ENCODE measurements around the gene MARK2. TPM values are rescaled to one million over a fixed set of nuclear protein-coding genes. Genes with fewer than 3 reads are reported as not detected.

MARK2 gene
- polyA plus RNA-seq, 3 donors = 32.4 to 55.7 (median 33.3) TPM

GRCh38 chr11:63910675-63911074 lies 71.8 kb downstream of the MARK2 start:
- 94% methylated on average over 5 of the region's 9 CpGs for WGBS (ENCODE audit: insufficient coverage)
- TF ChIP-seq CTCF (IDR thresholded peaks at IDR 0.05) = no peak
- Mint-ChIP-seq H3K27me3 (ENCODE audit: low read depth in 3 of 3) (peaks cover 8 to 21% (median 16%) of the 10 kb centered on the region in 3 donors), H3K9me3 (peaks cover 0 to under 1% (median 0%) of the 10 kb centered on the region in 7 donors), H3K36me3 (peaks cover 26 to 48% of the 10 kb centered on the region in 2 donors), H3K4me1 (peaks cover 2% of the 10 kb centered on the region), H3K27ac (no peak overlapping the region), H3K4me3 (no peak overlapping the region)
- H3K79me2 ChIP-seq (ENCODE audit: insufficient read depth, low read length) = peaks cover 5% of the 10 kb centered on the region
- H3K27me3 ChIP-seq (ENCODE audit: control insufficient read depth in 2 of 2, insufficient read depth in 2 of 2, low read length in 2 of 2) = peaks cover 0 to 11% of the 10 kb centered on the region in 2 donors
- H3K4me2 ChIP-seq (replicated peaks; ENCODE audit: extremely low read depth, low read length, poor library complexity, severe bottlenecking) = no peak overlapping the region
- H3K4me1 ChIP-seq (ENCODE audit: control insufficient read depth in 1 of 2, insufficient read depth in 2 of 2, low read length in 2 of 2) = peaks cover 0 to under 1% of the 10 kb centered on the region in 2 donors
- peaks cover 85% of the 10 kb centered on the region for H4K20me1 ChIP-seq (ENCODE audit: insufficient read depth, low read length)
- no peak overlapping the region for H3K4me3 ChIP-seq (replicated peaks in 1 of 3; ENCODE audit: low read depth in 2 of 3, low read length in 3 of 3)
- H3K36me3 ChIP-seq (replicated peaks in 1 of 2; ENCODE audit: control insufficient read depth in 1 of 2, insufficient read depth in 2 of 2, low read length in 2 of 2) = peaks cover 42 to 46% of the 10 kb centered on the region in 2 donors
- no peak for DNase-seq
- no peaks in the 10 kb centered on the region for H3K9me3 ChIP-seq (replicated peaks in 1 of 2; ENCODE audit: control insufficient read depth in 1 of 2, insufficient read depth in 1 of 2, low read length in 2 of 2)
- no peak overlapping the region for H2AFZ ChIP-seq (ENCODE audit: insufficient read depth, low read depth, low read length, poor library complexity, severe bottlenecking)
- no peak overlapping the region for H3K9ac ChIP-seq (ENCODE audit: insufficient read depth, low read length, poor library complexity, severe bottlenecking)
- intact Hi-C loops (cut with micrococcal nuclease) = no loop called here
- H3K27ac ChIP-seq (ENCODE audit: low read depth in 1 of 2, low read length in 2 of 2) = no peak overlapping the region

GRCh38 chr11:63911440-63911839 lies 72.5 kb downstream of the MARK2 start:
- no peak overlapping the region for H3K27ac ChIP-seq (ENCODE audit: low read depth in 1 of 2, low read length in 2 of 2)
- peaks cover 5% of the 10 kb centered on the region for H3K79me2 ChIP-seq (ENCODE audit: insufficient read depth, low read length)
- H3K4me2 ChIP-seq (replicated peaks; ENCODE audit: extremely low read depth, low read length, poor library complexity, severe bottlenecking) = no peak overlapping the region
- H2AFZ ChIP-seq (ENCODE audit: insufficient read depth, low read depth, low read length, poor library complexity, severe bottlenecking) = no peak overlapping the region
- no peak overlapping the region for H3K27ac Mint-ChIP-seq
- no peak for DNase-seq
- H3K9me3 ChIP-seq (replicated peaks in 1 of 2; ENCODE audit: control insufficient read depth in 1 of 2, insufficient read depth in 1 of 2, low read length in 2 of 2) = no peaks in the 10 kb centered on the region
- no peak overlapping the region for H3K9ac ChIP-seq (ENCODE audit: insufficient read depth, low read length, poor library complexity, severe bottlenecking)
- H3K27me3 Mint-ChIP-seq (ENCODE audit: low read depth in 3 of 3) = peaks cover 14 to 29% (median 22%) of the 10 kb centered on the region in 3 donors
- peaks cover 6 to 18% of the 10 kb centered on the region in 2 donors for H3K27me3 ChIP-seq (ENCODE audit: control insufficient read depth in 2 of 2, insufficient read depth in 2 of 2, low read length in 2 of 2)
- no peak overlapping the region for H3K4me3 Mint-ChIP-seq
- intact Hi-C loops (cut with micrococcal nuclease) = no loop called here
- peaks cover 7 to 8% of the 10 kb centered on the region in 2 donors for H3K4me1 ChIP-seq (ENCODE audit: control insufficient read depth in 1 of 2, insufficient read depth in 2 of 2, low read length in 2 of 2)
- peaks cover 0 to 4% (median 0%) of the 10 kb centered on the region in 7 donors for H3K9me3 Mint-ChIP-seq
- H3K36me3 ChIP-seq (replicated peaks in 1 of 2; ENCODE audit: control insufficient read depth in 1 of 2, insufficient read depth in 2 of 2, low read length in 2 of 2) = peaks cover 36 to 41% of the 10 kb centered on the region in 2 donors
- WGBS (ENCODE audit: insufficient coverage) = 95% methylated on average over 6 of the region's 8 CpGs
- H4K20me1 ChIP-seq (ENCODE audit: insufficient read depth, low read length) = peaks cover 82% of the 10 kb centered on the region
- H3K4me3 ChIP-seq (replicated peaks in 1 of 3; ENCODE audit: low read depth in 2 of 3, low read length in 3 of 3) = no peak overlapping the region
- peaks cover 5% of the 10 kb centered on the region for H3K4me1 Mint-ChIP-seq
- peaks cover 20 to 42% of the 10 kb centered on the region in 2 donors for H3K36me3 Mint-ChIP-seq
- TF ChIP-seq CTCF (IDR thresholded peaks at IDR 0.05) = no peak

All from CD14-positive monocyte (primary cell).